Measurements from ENCODE around the gene TFG. TPM values are rescaled to one million over a fixed set of nuclear protein-coding genes. Genes with fewer than 3 reads are reported as not detected.
A peak's percentile ranks its signal among the peaks of the same experiment; 100 is the strongest.

The TFG gene
- total and polyA plus RNA-seq, 9 of the 15 experiments (the other 6 are each of a cell fraction or from before 2014, with no cell fraction given) = 31.8 to 143 (median 57.8) TPM

GRCh38 chr3:100708989-100709841 is at the start of gene TFG (continued):
- TF ChIP-seq, protein P1, sequence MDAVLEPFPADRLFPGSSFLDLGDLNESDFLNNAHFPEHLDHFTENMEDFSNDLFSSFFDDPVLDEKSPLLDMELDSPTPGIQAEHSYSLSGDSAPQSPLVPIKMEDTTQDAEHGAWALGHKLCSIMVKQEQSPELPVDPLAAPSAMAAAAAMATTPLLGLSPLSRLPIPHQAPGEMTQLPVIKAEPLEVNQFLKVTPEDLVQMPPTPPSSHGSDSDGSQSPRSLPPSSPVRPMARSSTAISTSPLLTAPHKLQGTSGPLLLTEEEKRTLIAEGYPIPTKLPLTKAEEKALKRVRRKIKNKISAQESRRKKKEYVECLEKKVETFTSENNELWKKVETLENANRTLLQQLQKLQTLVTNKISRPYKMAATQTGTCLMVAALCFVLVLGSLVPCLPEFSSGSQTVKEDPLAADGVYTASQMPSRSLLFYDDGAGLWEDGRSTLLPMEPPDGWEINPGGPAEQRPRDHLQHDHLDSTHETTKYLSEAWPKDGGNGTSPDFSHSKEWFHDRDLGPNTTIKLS (IDR thresholded peaks at IDR 0.05; ENCODE audit: borderline replicate concordance, low read depth) = peak; percentile 98
- TF ChIP-seq MYBL2 (IDR thresholded peaks at IDR 0.05; ENCODE audit: low read depth) (no peak), MYBL2 (CRISPR knock-in tag; IDR thresholded peaks at IDR 0.05; ENCODE audit: borderline replicate concordance) (no peak), HDAC3 (IDR thresholded peaks at IDR 0.05; ENCODE audit: borderline replicate concordance, partially characterized antibody) (no peak), KLF13 (tag; IDR thresholded peaks at IDR 0.05; ENCODE audit: borderline replicate concordance, low read depth) (0 out of 2 replicates have a peak, but pooled peaks have one; percentile 31), XRCC4 (IDR thresholded peaks at IDR 0.05; ENCODE audit: extremely low read depth, insufficient read depth, insufficient read length) (no peak), SOX6 (IDR thresholded peaks at IDR 0.05) (peak; percentile 46; the same call in 1 of the 2 replicates), TBP (optimal IDR thresholded peaks at IDR 0.05; ENCODE audit: low read depth, low read length) (peak; percentile 70), ZBTB11 (CRISPR knock-in tag; IDR thresholded peaks at IDR 0.05) (0 out of 6 replicates have a peak, but pooled peaks of 1 of the 3 experiments have one; percentile 24), KDM1A (IDR thresholded peaks at IDR 0.05) (no peak), DMBX1 (CRISPR knock-in tag; IDR thresholded peaks at IDR 0.05; ENCODE audit: borderline replicate concordance) (no peak), SP1 (CRISPR knock-in tag; IDR thresholded peaks at IDR 0.05) (peak; percentile 49; the same call in 1 of the 2 replicates), PHF8 (IDR thresholded peaks at IDR 0.05; ENCODE audit: borderline replicate concordance, low read length) (peak; percentile 71; the same call in 1 of the 2 replicates), ZNF280B (CRISPR knock-in tag; IDR thresholded peaks at IDR 0.05) (no peak), POLR3A (IDR thresholded peaks at IDR 0.05; ENCODE audit: borderline replicate concordance, extremely low read depth, insufficient read depth, insufficient read length) (no peak), ZNF121 (CRISPR knock-in tag; conservative IDR thresholded peaks at IDR 0.05) (no peak), NEUROD1 (IDR thresholded peaks at IDR 0.05; ENCODE audit: borderline replicate concordance, low read depth, low read length, partially characterized antibody) (no peak), GABPA (tag; conservative IDR thresholded peaks at IDR 0.05; ENCODE audit: low read depth) (peak; percentile 94), RBM25 (IDR thresholded peaks at IDR 0.05; ENCODE audit: low read depth, low read length, severe bottlenecking) (peak; percentile 52)
